Measurements from ENCODE around the gene FRMPD3.

FRMPD3 gene

GRCh38 chrX:107477406-107477805, 28.0 kb downstream of the FRMPD3 start (continued):
- TF ChIP-seq CREB5 (CRISPR knock-in tag; IDR thresholded peaks at IDR 0.05; ENCODE audit: low read depth), result no peak
- TF ChIP-seq RARB (CRISPR knock-in tag; IDR thresholded peaks at IDR 0.05), result no peak
- TF ChIP-seq ZNF565 (CRISPR knock-in tag; conservative IDR thresholded peaks at IDR 0.05; ENCODE audit: low read depth), result no peak
- no peak for TF ChIP-seq TOX (CRISPR knock-in tag; IDR thresholded peaks at IDR 0.05; ENCODE audit: borderline replicate concordance)
- TF ChIP-seq ZFP30 (CRISPR knock-in tag; IDR thresholded peaks at IDR 0.05), result no peak

- TF ChIP-seq RARB (CRISPR knock-in tag; IDR thresholded peaks at IDR 0.05) (no peak), ZNF8 (CRISPR knock-in tag; IDR thresholded peaks at IDR 0.05) (no peak), CSRNP3 (CRISPR knock-in tag; IDR thresholded peaks at IDR 0.05) (no peak), CREB5 (CRISPR knock-in tag; IDR thresholded peaks at IDR 0.05; ENCODE audit: low read depth) (no peak), POU6F1 (CRISPR knock-in tag; IDR thresholded peaks at IDR 0.05; ENCODE audit: borderline replicate concordance, low read depth) (no peak), SNAI2 (CRISPR knock-in tag; IDR thresholded peaks at IDR 0.05) (no peak), TSHZ2 (CRISPR knock-in tag; IDR thresholded peaks at IDR 0.05) (no peak)
- ATAC-seq, result no peak
Measured at GRCh38 chrX:107480272-107480671, 30.8 kb downstream of the FRMPD3 start.

- no peak for ATAC-seq
- TF ChIP-seq ARNTL (CRISPR knock-in tag; IDR thresholded peaks at IDR 0.05; ENCODE audit: borderline replicate concordance, low read depth) (no peak), OSR1 (CRISPR knock-in tag; IDR thresholded peaks at IDR 0.05) (no peak), ZFP30 (CRISPR knock-in tag; IDR thresholded peaks at IDR 0.05) (no peak), ZNF565 (CRISPR knock-in tag; conservative IDR thresholded peaks at IDR 0.05; ENCODE audit: low read depth) (no peak), RARB (CRISPR knock-in tag; IDR thresholded peaks at IDR 0.05) (no peak), ZFP3 (CRISPR knock-in tag; IDR thresholded peaks at IDR 0.05) (no peak), TOX (CRISPR knock-in tag; IDR thresholded peaks at IDR 0.05; ENCODE audit: borderline replicate concordance) (no peak), ZNF70 (CRISPR knock-in tag; IDR thresholded peaks at IDR 0.05) (no peak), ZNF8 (CRISPR knock-in tag; IDR thresholded peaks at IDR 0.05) (no peak), PPARA (CRISPR knock-in tag; IDR thresholded peaks at IDR 0.05; ENCODE audit: borderline replicate concordance) (no peak)
Measured at GRCh38 chrX:107482046-107482445, 32.6 kb downstream of the FRMPD3 start.

- TF ChIP-seq ZFP30 (CRISPR knock-in tag; IDR thresholded peaks at IDR 0.05) (no peak), TOX (CRISPR knock-in tag; IDR thresholded peaks at IDR 0.05; ENCODE audit: borderline replicate concordance) (no peak)
- ATAC-seq, result no peak
Measured at GRCh38 chrX:107484002-107484726, 34.7 kb downstream of the FRMPD3 start.

- ATAC-seq, result no peak
- TF ChIP-seq TOX (CRISPR knock-in tag; IDR thresholded peaks at IDR 0.05; ENCODE audit: borderline replicate concordance) (no peak), ZFP30 (CRISPR knock-in tag; IDR thresholded peaks at IDR 0.05) (no peak), ZC3H10 (CRISPR knock-in tag; IDR thresholded peaks at IDR 0.05) (no peak), CREB5 (CRISPR knock-in tag; IDR thresholded peaks at IDR 0.05; ENCODE audit: low read depth) (no peak), ESRRG (CRISPR knock-in tag; IDR thresholded peaks at IDR 0.05) (no peak), RARB (CRISPR knock-in tag; IDR thresholded peaks at IDR 0.05) (no peak), ZNF70 (CRISPR knock-in tag; IDR thresholded peaks at IDR 0.05) (no peak), SNAI2 (CRISPR knock-in tag; IDR thresholded peaks at IDR 0.05) (no peak), ZFP3 (CRISPR knock-in tag; IDR thresholded peaks at IDR 0.05) (no peak)
Measured at GRCh38 chrX:107485013-107485412, 35.6 kb downstream of the FRMPD3 start.
